Stimulated activated CD8-positive, alpha-beta memory T cell treated with anti-CD3 and anti-CD28 coated beads, Interleukin-4, amount 100 ng/mL, for 4 hours (primary cell): Measurements from ENCODE around the gene AK8.

ENCODE experiments used
- DNase-seq, 2 donors: peaks; one replicate each; pipeline ENCODE4 v3.0.0-alpha.2; 2020; ENCODE audit warnings: low read depth in 2 of 2, low spot score in 1 of 2

The AK8 gene

GRCh38 chr9:132826621-132827365 lies 51.3 kb downstream of the AK8 start:
- DNase-seq, result no peak

DNA sequence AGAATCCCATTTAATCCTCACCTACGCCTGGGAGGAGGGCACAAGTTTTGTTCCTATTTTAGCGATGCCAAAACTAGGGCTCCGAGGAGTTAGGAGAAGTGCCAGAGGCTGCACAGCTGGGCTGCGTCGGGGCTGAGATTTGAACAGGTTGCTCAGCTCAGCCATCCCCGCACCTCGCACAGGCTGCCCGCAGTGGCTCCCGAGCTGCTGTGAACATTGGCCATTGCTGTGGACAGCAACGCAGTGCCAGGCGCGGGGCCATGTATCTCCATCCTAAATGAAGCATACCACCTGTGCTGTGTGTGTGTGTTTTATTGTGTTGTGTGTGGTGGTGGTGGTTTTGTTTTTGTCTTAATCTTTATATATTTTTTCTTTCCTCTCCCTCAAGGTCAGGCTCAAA lies 52.0 kb downstream of the AK8 start:
- no peak for DNase-seq

GRCh38 chr9:132825430-132825829 lies 52.7 kb downstream of the AK8 start:
- no peak for DNase-seq

DNA sequence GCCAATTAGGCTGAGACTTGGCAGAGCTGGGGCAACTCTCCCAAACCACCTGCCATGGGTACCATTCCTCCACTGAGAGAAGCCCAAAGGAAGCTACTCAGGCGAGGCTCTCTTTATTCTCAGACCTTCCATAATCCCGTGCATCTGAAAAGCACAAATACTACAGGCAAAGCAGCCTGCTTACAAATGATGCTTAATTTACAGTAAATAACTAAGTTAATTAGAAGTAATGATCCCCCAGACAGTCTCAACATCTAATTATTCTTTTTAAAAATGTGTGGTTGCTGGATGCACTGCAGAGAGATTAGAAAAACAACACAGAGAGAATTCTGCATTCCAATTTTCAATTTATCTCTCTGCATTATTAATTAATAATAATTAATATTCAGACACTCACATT lies 53.1 kb downstream of the AK8 start:
- no peak for DNase-seq

- no peak for DNase-seq
These were observed 53.9 kb downstream of the AK8 start for GRCh38 chr9:132824151-132824550.

DNA sequence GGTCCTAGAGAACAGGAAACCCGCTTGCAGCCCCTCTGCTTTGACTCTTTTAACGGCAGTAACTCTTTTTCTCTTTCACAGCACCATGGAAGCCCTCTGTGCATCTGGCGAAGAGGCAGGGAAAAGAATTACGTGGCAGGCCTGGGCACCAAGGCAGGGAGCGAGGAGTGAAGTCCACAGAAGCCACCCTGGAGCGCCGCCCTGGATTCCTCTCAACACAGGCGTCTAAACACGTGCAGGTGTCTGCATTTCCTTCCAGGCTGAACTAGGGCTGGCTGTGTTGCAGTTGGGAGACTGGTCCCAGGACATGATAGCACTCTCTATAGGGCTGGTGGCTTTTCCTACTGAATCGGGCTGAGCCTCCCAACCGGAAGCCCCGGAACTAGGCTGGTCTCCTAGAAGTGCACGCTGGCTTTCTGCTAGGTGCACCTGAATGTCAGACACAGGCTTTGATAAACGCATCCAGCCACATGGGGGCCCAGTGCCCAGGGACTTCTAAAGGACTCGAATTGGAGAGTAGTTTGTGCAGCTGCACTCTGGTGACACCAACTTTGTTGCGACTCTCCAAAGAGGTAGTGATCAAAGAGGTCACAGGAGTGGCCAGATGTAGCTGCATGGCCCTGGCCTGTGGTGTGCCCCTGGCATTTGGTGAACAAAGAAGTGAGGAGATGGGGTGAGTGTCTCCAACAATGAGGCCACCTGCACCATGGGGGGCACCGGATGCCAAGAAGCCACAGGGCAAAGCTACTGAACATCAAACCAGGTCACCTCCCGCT lies 54.5 kb downstream of the AK8 start:
- no peak for DNase-seq

DNA sequence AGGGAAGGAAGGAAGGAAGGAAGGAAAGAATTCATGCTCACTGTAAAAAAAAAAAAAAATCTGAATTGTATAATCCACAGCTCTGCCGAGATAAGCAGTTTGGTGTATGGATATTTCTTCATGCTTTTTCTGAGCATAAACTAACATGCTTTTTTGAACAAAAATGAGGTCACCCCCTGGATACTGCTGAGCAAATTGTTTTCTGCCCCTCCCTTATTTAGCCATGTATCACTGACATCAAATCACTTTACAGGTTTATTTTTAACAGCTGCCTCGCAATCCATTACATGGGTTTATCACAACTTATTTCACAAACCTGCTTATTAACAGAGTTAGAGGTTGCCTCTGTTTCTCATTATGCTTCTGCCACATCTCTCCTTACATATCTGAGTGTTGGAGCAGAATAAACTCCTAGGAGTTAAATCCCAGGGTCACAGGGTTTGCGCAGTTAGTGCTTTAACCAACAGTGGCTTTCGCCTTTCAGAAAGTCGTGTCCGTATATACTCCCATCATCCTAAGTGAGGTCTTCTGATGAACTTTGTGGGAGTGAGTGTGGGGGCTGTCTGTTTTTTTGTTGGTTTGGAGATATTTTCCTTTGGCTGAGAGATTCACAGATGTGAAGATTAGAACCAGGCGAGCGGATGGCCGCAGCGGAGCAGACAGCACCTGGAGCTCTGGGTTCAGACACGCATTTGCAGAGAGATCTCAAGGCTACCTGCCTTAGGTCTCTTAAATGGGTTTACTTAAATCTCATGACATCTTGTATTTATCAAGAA lies 57.7 kb downstream of the AK8 start:
- no peak for DNase-seq

DNA sequence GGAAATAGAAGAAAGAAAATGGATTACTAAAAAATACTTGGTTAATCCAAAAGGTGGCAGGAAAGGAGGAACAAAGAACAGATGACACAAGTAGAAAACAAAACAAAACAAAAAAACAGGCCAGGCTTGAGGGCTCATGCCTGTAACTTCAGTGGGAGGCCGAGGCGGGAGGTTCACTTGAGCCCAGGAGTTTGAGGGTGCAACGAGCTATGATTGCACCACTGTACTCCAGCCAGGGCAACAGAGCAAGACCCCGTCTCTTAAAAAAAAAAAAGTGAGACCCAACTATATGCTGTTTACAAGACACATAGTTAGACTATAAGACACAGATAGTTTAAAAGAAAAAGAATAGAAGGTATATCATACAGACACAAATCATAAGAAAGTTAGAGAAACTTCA lies 59.5 kb downstream of the AK8 start:
- DNase-seq, result no peak

DNA sequence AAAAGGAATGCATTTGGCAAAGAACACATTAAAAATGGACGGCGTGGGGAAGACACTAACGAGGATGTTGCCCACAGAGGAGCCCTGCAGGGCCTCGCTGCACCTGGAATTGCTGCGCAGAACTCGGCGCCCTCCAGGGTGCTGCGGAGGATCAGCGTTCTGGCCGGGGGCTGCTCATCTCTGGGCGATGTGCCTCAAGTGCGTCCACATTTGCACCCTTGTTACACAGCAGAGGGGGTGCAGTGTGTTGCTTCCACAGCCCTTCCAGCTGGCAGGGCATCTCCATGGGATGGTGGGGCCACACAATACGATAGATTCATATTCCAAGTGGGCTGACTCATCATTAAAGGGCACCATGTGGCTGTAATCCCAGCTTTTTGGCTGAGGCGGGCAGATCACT lies 63.1 kb downstream of the AK8 start:
- DNase-seq, result no peak

GRCh38 chr9:132813115-132813771 lies 64.8 kb downstream of the AK8 start:
- no peak for DNase-seq

DNA sequence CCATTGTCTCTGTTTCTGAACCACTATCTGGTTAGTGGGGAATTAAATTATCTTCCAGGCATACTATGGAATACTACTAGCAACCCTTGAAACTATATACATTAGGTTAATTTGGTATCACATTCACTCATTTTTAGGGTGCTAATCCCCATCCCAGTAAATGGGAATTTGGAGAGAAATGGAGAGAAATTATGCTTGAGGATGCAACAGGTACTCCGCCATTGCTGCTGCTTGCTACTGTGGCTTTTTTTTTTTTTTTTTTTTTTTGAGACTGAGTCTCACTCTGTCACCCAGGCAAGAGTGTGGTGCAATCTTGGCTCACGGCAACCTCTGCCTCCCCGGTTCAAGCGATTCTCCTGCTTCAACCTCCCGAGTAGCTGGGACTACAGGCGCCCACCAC lies 66.1 kb downstream of the AK8 start:
- no peak for DNase-seq

- DNase-seq, result no peak
These were observed 67.8 kb downstream of the AK8 start for GRCh38 chr9:132810314-132810713.

- no peak for DNase-seq
These were observed 68.3 kb downstream of the AK8 start for GRCh38 chr9:132809677-132810271.

DNA sequence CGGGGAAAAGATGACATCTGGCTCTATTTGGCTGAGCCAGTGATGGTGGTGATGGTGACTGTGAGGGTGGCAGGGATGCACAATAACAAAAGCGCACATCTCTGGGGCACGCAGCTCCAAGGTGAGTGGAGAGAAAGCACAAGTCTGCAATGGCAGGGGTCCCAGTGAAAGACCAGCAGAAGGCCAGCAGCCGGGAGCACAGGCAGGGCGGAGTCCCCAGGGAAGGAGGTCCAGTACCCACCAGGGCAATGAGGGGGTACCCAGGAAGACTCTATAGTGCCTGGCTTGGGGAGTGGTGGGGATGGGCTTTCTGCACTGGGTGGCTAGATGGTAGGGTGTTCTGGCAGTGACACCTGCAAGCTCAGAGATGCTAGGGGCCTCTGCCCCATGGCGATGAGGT lies 69.4 kb downstream of the AK8 start:
- no peak for DNase-seq

GRCh38 chr9:132806723-132807421 lies 71.2 kb downstream of the AK8 start:
- DNase-seq, result no peak

DNA sequence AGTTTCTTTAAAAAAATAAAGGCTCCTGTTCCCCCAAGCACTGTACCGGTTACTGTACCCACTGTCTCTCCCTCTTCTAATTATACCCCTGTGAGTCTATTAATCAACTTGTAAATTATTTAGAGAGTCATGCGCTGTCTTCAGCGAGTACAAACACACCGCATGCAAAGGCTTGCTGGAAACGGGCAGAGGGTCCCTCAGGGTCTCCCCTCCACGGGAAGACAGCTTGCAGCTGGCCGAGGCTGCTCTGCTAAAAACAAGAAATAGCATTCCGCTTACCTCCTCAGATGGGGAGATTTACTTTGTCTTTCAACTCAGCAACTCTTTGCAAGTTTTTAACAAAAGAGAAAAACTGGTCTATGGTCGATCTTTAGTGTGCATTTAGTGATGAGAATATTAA lies 71.8 kb downstream of the AK8 start:
- DNase-seq, result no peak

DNA sequence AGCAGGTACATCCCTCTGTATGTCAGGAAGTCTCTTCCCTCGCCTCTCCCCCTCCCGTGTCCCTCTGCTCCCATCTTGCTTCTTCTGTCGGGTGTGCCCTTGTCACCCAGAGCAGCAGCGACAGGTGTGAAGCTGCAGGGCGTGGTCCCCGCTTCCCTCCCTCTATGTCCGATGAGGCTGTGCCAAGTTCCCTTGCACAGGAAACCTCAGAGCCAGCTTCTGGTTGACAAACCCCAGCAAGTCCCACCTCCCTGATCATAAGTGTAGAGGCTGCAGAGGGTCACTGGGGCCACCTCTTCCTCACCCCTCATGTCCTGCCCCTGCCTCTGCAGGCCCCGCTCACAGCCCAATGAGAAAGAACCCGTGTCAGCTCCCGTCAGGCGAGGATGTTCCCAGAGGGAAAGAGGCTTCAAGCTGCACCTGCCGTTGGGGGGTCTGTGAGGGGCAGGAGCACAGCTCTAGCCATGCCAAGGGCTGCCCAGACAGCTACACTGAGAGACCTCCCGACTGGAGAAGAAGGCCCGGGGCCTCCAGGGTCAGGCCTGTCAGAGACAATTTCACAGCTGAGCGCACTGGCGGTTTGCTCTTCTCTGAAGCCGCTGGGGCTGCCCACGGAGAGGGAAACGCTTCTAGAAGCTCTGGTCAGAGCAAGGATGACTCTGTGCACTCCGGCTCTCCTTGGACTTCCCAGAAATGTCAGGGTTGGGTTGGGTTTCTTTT lies 73.3 kb downstream of the AK8 start:
- no peak for DNase-seq

DNA sequence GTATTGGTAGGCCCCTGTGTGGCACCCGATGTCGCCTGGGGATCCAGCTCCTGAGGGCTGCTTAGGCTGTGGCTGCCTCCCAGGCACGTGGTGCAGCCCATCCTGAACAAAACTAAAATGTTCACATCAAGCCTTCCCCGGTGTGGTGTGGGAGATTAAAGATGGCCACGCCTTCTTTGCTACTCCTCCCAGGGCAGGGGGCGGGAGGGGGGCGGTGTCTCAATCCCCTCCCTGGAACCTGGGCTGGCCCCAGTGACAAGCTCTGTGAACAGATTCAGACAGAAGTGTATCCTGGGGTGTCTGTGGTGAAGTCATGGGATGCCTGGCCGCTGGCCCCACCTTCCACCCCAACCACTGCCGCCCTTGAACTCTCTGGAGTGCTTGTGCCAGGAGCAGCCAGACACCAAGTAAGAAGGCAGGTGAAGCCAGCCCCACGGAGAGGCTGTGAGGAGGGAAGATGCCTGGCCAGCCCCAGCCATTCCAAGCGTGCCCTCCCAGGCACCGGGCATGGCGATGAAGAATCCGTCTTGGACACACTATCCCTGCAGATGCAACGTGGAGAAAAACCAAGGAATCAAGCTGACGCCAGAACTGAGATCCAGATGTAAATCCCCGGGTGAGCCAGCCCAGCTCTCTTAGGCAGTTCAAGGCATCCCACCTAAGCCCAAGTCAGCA lies 75.8 kb downstream of the AK8 start:
- no peak for DNase-seq

DNA sequence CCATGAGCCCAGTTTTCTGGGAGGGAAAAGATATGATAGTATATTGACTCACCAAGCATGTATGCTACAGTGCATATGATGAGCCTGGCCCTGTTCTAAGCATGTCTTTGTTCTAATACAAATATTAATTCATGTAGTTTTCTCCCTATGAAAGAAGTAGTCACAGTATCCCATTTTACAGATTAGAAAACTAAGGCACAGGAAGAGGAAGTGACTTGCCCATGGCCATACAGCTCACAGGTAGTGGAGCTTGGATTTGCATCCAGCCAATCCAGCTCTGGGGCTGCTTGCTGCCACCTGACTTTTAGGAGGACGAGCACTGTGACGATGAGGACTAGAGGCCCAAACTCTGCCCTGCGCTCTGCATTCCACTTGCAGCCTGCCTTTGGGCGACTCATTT lies 76.4 kb downstream of the AK8 start:
- DNase-seq, result no peak
